ENCODE measurements around the gene KIF21B. TPM values are rescaled to one million over a fixed set of nuclear protein-coding genes. Genes with fewer than 3 reads are reported as not detected.

KIF21B gene
- polyA plus RNA-seq, 3 donors, result 2.0 to 2.3 (median 2.0) TPM

DNA sequence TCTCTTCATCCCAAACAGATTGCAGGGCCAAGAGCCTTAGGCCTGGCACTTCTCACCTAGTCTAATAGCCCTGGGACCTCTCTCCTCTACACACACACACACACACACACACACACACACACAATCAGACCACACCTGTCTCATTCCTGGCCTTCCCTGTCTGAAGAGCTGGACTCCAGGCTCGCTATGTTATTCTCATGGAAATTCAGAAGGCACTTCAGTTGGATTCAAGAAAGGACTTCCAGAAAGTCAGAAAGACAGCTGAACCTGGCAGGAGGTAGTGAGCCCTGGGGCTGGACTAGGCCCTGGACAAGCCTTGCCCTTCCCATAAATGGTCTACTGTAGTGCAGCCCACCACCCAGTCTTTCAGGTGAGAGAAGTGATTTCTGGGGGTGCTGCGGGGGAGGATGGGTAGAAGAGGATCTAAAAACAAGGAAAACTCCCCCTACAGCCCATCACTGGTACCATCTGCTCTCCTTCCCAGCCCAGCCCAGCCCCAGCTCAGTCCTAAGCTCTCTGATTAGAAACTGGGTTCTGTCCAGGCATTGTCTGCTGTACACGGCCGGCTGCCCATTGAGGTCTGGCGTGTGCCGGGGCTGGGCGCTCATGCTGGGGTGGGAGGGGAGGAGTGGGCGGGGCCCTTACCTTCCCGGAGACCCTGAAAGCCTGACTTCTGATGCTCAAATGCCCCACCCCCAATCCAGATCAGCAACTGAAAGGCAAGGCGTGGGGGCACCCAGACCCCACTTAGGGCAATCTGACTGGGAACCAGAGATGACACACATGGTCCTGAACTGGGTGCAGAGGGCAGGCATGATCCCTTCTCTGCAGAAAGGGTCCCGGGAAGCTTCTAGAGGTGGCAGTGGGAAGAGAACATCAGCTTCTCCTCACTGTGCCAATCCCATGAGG, 2.5 kb downstream of the KIF21B start:
- DNase-seq (ENCODE audit: low read depth in 3 of 3, low spot score in 2 of 3), result no peak

DNA sequence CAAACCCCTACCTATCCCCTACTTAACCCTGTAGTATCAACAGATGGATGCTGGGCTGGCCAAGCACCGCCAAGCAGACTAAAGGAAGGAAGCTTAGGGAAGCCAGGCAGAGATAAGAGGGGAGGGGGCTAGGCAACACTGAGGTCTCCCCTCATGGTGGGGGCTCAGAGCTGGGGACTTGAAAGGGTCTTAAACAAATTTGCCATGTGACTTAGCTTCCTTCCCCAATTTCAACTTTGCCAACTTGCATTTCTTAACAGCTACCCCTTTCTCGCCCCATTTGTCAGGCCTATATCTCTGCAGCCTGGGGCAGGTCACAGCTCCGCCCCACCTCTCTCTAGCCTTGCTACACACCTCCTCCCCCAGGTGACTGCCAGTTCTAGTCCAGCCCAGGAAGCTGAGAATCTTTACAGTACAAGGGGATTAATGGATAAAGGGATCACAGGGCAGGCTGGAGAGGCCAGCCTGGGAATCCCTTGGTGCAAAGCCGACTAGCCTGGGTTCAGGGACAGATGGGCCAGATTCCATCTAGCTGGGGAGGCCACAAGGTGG, 3.4 kb downstream of the KIF21B start:
- DNase-seq (ENCODE audit: low read depth in 3 of 3, low spot score in 2 of 3), result no peak

DNA sequence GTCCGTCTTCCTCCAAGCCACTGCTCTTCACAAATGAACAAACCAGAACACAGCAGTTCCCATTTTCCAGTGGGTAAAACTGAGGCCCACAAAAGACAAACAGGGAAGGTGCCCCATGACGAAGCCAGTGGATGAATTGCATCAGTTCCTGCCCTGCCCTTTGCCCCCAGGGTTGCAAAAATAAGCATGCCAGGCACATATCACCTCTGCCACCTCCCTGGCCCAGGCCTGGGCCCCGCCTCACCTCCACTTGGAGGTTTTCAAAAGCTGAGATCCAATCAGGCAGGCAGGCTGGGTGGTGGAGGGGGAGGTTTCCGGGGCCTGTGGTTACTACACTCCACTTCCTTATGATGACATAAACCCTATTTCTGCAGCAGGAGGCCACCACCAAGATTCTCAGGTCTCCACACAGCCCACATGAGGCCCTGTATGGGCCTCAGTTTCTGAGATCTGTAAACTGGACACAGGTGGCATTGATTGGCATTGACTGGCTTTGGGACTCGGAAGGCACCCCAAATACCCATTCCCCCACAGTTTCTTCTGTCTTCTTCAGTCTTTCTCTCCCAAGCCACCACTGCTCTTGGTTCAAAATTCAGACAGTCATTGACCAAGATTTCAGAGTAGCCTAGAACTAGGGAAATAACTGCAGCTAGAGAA, 4.1 kb downstream of the KIF21B start:
- DNase-seq (ENCODE audit: low read depth in 3 of 3, low spot score in 2 of 3), result no peak

DNA sequence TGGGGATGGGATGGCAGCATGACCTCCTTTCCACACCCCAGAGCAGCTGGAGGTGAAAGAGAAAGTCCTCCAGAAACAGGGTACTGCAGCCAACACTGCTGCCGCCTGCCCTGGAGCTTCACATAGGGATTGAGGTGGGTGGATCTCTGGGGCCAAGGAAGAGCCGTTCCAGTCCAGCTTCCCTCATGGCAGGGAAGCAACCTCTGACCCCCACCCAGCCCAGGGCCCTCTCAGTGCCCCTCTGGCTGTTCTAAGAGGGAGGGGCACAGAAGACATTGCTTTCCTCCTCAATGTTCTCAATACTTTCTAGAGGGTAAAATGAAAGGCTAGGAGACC, 5.7 kb downstream of the KIF21B start:
- DNase-seq (ENCODE audit: low read depth in 3 of 3, low spot score in 2 of 3), result no peak

DNA sequence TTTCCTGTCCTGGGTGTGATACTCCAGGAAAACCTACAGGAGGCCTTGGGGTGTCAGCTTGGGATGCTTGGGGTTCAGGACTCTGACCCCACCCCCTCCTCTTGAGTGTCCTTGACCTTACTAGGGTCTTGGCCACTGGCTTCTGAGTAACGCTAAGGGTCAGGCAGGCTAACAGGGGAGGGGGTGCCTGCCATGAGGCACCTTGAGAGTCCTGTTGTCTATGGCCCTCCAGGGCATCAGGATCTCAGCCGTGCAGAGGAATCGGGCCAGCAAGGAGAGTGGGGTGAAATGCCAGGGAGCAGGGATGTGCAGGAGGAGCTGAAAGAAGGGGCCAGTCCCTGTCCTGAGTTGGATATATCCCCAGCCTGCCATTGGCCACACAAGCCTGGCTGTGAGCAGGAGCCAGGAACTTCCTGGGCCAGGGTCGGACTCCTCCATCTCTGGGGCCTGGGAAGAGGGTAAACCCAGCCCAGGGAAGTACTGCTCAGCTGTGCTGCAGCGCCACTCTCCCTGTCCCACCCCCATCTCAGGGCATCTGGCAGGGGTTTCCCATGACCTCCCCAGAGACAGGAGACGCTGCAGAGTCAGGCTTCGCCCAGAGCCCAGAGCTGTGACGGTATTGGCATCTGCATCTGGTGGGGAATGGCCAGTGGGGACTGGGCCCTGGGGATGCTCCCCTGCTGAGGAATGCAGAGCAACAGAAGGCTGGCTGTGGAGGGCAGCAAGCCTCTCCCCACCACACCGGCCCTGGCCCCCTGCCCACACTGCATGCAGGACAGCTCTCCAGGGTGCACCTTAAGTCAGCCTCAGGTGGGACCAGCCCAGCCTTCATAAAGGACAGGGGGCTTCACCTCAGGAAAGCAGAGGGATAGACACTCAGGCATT, 6.3 kb downstream of the KIF21B start:
- DNase-seq (ENCODE audit: low read depth in 3 of 3, low spot score in 2 of 3), result no peak

DNA sequence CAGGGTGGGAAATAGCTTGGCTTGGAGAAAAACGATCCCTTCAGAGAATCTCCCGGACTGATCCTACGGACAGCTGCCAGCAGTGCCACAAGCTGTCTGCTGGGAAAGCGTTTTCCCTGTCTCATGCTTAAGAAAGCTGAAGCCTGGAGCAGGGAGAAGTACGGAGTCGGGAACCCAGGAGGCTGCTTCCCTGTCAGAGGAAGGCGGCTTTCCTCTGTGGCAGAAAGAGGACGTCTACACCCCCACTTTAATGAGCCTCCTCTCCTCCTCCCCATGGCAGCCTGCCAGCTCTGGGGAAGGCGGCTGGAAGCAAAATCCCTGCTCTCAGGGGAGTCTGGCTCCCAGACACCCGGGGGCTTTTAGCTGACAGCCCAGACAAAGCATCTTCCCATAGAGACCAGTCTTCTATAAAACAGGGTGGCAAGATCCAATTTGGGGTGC, 7.3 kb downstream of the KIF21B start:
- DNase-seq (ENCODE audit: low read depth in 3 of 3, low spot score in 2 of 3), result no peak

DNA sequence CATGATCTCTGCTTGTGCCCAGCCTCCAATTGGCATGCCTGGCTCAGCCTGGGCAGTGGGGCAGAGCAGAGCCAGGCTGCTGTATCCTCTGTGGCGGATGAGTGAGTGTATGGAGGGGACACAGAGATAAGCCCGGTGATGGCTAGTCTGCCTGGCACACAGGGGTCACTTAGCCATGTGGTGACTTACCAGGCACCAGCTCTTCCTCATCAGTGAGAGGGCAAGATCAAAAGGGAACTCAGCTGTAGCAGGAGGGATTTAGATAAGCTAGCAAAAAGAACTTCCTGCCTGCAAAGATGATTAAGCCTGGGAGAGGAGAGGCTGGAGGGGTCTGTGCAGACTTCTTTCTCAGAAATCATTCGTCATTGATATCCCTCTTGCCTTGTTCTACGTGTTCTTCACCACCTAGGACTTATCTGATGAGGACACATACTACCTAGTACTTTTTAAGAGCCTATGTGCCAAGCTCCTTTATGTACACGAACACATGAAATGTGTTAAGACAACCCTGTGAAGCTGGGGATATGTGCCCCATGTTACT, 7.9 kb downstream of the KIF21B start:
- DNase-seq (ENCODE audit: low read depth in 3 of 3, low spot score in 2 of 3), result no peak

DNA sequence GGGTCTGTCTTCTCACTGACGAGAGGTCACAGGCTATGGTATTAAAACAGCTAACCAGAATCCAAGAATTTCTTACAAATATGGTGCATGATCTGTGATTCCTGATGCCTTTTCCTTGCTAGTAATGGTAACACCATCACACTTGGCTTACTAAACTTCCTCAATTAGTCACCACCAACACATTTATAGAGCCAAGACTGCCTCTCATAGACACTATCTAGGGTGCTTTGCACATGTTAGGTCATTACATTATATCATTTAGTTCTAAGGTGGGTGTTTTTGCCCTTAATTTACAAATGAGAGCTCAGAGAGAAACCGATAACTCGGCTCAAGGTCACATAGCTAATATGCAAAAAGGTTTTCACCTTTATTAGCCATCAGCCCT, 8.7 kb downstream of the KIF21B start:
- no peak for DNase-seq (ENCODE audit: low read depth in 3 of 3, low spot score in 2 of 3)

DNA sequence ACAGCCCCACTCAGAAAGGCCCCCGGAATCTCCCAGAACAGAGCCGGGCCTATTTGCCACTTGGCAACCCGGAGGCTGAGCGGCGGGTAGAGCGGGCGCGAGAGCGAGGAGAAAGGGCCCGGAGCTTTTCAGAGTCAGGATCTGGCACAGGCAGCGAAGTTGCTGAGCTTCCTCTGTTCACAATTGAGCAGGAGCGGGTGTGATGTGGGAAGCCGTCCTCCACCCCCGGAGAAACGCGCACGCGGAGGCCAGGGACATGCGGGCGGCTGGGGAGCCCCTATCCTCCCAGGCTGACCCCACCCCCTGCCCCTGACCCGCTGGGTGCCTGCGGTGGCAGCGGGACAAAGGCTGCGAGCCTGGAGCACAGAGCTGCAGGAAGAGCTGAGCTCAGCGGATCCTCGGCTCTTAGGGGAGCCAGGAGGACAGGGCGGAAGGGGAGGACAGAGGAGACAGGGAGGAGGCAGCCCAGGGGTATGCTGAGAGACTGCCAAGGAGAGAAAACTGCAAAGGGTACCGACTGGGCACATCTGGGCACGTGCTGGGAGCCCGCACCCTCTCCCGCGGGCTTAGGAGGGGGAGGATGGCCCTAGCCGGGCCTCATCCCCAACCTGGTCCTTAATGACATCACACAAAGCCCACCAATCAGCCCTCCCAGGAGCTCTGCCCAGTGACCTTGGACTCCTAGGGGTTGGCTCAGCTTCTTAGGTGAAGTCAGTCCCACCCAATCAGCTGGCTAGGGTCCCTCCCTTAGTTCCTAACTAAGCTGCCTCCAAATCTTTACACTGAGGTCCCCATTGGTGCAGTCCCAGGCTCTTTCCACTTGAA, 9.3 kb downstream of the KIF21B start:
- DNase-seq (ENCODE audit: low read depth in 3 of 3, low spot score in 2 of 3), result no peak

DNA sequence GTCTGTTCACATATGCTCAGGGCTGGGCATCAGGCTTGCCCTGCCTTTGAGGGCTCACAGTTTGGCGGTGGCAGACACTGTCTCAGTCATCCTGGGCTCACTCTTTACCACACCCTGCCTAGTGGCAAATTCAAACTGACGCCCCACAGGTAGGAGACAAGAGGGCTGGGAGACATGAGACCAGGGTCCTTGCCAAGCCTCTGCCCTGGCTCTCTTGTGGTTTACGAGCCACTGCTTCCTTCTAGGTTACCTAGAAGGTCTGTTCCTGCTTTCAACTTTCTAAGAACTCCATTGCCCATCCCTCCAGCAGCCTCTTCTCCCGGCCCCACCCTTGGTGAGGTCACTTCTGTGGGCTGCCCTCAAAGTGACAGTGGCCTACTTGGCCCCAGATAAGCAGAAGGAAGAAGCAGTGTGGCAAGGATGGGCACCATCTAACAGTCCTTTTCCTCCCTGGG, 10.5 kb downstream of the KIF21B start:
- DNase-seq (ENCODE audit: low read depth in 3 of 3, low spot score in 2 of 3), result no peak

DNA sequence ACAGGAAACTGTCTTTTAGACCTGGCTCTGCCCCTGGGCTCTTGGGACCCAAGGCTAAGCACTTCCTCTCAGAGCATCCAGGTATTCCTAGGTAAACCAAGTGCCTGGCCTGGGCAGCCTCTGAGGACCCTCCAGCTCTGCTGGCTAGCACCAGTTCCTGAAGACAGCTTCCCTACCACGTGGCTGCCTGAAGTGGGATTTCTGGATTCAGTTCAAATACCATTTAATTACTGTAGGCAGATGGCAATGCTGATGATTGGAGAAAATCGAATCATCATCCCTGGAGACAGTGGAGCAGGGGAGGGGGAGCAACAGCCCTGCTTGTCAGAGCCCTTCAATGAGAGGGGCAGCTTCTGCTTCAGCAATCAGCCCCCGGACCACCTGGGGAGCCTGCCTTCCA, 11.9 kb downstream of the KIF21B start:
- no peak for DNase-seq (ENCODE audit: low read depth in 3 of 3, low spot score in 2 of 3)

DNA sequence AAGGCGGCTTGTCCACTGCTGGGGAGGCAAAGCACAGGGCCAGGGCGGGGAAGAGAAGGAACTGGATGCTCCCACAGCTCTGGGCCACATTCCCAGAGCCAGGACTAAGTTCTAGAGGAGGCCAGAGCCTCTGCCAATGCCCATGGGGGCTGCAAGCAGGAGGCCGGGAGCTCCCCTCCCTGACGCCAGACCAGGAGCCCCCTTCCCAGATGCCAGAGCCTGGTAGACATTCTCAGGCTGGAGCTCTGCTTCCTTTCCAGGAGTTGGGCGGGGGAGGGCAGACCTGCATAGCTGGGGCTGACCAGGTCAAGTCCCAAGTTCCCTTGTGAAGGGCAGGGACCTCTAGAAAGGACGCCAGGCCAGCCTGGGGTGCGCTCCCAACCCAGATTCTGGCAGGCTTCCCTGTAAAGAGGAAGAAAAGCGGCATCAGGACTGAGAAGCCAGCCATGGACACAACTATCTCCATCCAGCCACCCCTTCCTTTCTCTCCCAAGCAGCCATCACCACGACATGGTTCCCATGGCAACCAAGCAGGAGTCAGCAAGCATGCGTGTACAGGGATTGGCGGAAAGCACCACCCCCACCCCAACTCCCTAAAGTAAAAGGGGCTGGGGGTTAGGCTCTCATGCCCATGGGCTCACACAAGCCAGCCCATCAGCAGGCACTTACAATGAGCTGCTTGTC, 13.4 kb downstream of the KIF21B start:
- DNase-seq (ENCODE audit: low read depth in 3 of 3, low spot score in 2 of 3), result no peak

DNA sequence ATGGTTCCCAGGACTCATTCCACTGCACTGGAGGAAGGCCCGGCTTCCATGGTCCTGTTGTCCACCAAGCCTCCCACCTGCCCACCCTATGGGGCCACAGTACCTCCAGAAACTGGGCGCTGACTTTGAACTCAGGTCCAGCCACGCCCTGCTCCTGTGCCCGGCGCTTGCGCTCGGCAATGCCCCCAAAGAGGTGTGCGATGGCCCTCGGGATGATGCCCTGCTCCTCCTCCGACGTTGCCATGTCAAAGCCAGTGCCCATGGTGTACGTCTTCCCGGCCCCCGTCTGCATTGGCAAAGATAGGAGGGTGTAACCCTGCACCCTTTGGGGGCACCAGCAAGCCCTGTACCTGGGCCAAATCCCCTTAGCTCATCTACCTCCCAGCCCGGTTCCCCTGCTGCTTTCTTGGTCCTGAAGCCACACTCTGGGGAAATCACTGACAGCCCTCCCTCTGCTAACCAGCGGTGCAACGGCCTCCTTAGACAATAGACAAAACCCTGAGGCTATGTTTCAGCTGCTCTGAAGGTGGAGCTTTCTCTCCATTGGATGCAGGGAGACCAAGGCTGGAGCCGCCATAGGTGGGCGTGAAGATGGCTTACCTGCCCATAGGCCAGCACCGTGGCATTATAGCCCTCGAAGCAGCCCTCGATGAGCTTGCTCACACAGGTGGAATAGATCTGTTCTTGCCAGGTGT, 14.7 kb downstream of the KIF21B start:
- no peak for DNase-seq (ENCODE audit: low read depth in 3 of 3, low spot score in 2 of 3)

DNA sequence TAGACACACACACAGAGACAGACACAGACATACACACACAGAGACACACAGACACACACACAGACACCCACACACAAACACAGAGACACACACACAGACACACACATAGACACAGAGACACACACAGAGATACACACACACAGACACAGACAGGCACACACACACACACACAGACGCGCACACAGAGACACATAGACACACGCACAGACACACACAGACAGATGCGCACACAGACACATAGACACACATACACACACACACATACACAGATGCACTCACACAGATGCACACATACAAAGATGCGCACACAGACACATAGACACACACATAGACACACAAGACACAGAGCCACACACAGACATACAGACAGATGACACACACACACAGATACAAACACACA, 16.0 kb downstream of the KIF21B start:
- DNase-seq (ENCODE audit: low read depth in 3 of 3, low spot score in 2 of 3), result no peak

DNA sequence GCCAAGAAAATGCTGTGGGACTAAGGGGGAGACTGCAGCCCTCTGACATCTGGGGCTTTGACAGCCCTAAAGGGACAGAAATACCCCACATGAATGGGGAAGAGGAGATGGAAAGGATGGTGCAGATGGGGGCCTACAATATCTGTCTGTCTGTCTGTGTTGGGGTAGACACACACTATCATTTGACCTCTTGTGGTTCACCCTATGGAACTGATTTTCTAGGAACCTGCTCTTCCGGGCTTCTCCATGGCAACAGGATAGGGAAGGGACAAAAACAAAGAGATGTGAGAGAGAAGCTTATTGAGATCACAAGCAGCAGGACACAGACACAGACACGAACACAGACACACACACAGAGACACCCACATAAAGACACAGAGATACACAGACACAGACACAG, 17.1 kb downstream of the KIF21B start:
- DNase-seq (ENCODE audit: low read depth in 3 of 3, low spot score in 2 of 3), result no peak

DNA sequence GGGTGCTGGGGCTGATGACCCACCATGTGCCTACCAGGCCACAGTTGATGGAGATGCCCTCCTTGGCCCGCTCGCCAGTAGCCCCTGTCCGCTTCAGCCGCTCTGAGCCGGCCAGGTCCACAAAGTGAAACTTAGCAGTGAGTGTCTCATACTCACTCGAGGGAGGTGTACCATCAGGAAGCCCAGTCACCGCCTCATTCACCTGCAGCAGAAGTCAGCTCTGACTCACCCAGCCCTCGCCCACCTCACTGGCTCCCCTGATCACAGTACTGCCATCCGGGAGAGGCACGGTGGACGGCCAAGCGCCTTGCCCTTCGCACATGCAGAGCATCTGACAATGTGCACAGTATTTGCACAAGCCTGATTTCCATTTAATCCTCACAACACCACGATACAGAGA, 18.8 kb downstream of the KIF21B start:
- no peak for DNase-seq (ENCODE audit: low read depth in 3 of 3, low spot score in 2 of 3)

DNA sequence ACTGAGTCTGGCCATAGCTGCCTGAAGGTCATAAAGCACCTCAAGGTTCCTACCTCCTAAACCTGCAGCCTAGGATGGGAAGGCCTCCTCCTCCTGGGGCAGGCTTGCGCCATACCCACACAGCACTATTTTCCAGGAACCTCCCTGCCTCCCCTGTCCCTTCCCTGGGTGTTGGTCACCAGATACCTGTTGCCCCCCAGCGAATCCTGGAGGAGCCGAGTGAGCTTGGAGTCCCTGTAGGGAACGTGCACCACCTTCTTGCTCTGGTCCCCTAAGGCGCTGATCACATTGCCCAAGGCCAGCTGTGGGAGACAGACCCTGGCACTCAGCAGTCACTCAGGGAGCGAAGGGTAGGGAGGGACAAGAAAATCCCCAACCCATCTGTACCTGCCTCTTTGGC, 19.4 kb downstream of the KIF21B start:
- DNase-seq (ENCODE audit: low read depth in 3 of 3, low spot score in 2 of 3), result no peak

DNA sequence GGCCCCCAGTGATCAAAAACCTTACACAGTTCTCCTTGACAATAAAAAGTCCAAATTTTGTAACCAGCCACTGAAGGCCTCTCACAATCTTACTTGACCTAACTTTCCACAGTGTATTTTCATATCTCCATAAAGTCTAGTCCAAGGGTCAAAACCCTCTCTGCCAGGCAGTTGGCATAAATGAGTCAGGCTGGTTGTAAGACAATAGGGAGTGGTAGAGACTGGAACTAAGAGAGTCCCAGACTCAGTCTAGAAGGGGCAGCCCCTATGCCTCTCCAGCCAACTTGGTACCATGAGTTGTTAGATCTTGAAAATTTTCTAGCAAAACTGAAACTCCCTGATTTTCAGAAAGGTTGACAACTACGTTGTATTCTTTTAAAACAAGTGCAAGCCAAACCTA, 21.0 kb downstream of the KIF21B start:
- DNase-seq (ENCODE audit: low read depth in 3 of 3, low spot score in 2 of 3), result no peak

DNA sequence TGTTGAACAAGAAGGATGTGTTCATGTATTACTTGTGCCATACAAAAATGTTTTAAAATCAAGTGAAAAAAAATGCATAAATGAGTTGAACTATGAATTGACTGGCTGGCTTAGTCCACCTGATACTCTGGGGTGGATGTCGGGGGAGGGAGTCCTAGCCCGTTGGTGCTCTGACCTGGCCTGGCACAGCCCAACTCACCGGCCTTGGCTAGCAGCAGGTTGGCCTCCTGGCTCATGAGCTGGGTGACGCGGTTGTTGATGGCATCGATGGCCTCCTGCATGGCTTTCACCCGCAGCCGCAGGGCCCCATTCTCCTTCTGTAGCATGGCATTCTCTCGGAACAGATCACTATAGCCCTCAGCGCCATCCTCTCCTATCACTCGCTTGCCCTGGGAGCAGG, 21.6 kb downstream of the KIF21B start:
- DNase-seq (ENCODE audit: low read depth in 3 of 3, low spot score in 2 of 3), result no peak
